Stimulated activated CD4-positive, alpha-beta T cell treated with anti-CD3 and anti-CD28 coated beads, Interleukin-15, amount 100 ng/mL, for 1 hour (primary cell): ENCODE measurements around the gene LRRC61.

ENCODE experiments used
- DNase-seq, 2 donors: peaks; one replicate each; pipeline ENCODE4 v3.0.0-alpha.2; 2020; ENCODE audit warnings: low read depth in 1 of 2, low spot score in 1 of 2

The LRRC61 gene

DNA sequence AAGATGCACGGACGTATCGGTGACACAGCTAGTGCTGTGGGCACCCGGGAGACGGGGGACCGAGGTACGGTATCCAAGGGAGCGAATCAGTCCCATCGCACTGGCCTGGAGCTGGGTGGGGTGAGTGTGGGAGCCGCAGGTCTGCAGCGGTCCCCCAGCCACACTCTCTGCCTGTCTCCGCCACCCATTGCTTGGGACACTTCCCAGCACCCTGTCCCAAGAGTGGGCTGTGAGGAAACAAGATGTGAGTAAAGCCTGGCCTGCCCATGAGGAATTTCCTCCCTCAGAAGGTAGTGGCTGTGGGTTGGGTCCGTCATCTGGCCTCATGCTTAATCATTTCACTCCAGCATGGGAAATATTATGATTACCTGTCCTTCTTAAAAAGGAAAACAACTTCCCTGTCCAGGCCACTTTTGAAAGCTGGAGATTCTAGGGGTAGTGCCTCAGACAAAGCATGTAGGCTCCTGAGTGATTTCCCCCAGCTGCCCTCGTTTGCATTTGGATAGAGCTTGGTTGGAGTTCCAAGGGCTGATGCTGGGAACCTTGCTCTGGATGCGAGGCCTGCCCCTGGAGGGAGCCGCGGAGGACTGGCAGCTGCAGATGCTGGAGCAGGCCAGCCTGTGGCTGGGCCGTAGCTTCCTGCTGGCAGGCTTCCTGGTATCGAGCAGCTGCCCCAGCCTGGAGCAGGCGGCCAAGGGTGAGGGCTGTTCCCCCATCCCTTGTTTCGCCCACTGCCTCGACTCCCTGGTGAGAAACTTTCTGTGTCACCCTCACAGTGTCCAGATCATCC, 6.4 kb downstream of the LRRC61 start:
- DNase-seq: no peak

DNA sequence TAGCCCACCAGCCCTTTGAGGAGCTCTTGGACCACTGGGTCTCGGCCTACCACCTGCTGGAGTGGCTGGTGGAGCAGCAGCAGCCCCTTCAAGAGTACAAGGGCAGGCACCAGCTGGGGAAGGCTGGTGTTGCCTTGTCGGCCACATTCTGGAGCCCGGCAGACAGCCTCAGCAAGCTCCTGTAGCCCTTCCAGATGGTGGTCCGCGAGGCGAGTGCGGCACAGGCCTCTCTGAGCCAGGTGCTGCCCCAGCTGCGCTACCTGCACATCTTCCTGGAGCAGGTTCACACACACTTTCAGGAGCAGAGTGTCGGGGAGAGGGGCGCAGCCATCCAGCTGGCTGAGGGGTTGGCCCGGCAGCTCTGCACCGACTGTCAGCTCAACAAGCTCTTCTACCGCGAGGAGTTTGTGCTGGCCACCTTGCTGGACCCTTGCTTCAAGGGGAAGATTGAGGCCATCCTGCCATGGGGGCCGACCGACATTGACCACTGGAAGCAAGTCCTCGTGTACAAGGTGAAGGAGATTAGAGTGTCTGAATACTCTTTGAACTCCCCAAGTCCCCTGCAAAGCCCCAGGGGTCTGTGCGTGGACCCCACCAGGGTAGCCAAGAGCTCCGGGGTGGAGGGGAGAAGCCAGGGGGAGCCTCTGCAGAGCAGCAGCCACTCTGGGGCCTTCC, 7.2 kb downstream of the LRRC61 start:
- DNase-seq: no peak

DNA sequence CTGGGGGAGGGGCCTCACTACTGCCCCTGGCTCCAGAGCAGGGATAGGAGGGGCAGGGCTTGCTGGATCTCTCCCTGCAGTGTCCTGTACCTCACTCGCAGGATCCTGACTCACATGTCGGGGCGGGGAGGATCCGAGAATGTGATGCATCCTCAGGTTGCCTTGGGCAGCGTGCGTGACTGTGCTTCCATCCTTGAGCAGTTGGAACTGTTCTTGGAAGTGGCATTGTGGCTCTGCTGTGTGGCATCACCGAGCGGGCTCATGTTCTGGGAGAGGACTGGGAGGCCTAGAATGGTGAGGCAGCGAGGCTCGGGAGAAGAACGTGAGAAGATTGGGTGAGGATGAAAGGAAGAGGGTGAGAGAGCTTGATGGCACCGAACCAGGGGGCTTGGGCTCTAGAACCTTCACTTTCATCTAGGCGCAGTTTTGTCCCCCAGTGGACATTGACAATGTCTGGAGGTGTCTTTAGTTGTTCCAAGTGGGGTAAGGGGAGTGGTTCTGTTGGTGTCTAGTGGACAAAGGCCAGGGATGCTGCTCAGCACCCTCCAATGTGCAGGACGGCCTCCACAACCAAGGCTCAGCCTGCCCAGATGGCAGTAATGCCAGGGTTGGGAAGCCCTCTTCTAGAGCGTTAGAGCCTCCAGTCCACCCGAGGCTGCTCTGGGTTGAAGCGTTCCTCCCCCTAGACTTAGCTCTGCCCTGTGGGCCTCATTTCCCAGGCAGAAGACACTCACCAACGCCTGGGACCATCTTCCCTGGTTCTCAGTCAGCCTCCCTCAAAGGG, 9.9 kb downstream of the LRRC61 start:
- no peak for DNase-seq

DNA sequence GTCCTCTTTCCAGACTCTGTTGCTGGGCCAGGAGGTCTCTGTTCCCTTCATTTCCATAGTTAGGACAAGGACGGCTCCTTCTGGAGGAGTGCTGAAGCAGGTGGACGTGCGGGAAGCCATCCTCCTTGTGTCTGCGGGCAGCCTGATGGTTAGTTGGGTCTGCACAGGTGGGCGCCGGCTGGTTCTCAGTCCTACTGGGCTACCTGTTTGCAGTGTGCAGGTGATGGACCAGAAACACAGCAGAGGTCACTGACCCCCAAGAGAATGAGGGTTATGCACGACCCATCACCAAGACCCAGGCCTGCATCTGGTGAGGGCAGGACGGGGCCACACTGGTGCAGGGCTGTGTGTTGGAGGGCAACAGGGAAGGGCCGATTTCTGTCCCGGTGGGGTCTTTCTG, 10.5 kb downstream of the LRRC61 start:
- DNase-seq: no peak

DNA sequence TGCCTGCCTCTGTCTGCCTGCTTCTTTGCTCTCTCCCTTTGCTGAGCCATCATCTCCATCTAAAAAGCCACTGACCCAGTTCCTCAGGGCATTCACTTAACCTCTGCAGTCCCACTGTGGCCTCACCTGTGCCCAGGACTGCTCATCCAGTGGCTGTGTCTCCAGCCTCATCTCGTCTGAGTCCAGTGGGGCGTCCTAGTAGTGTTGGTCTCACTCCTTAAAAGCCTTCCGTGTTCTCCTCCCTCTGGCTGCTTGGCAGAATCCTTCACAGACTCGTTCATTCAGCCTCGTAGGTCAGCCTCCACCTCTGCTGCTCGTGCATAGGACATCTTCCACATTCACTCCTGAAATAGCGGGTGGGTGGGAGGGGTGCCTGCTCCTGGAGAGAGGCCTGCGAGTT, 11.0 kb downstream of the LRRC61 start:
- DNase-seq: no peak

DNA sequence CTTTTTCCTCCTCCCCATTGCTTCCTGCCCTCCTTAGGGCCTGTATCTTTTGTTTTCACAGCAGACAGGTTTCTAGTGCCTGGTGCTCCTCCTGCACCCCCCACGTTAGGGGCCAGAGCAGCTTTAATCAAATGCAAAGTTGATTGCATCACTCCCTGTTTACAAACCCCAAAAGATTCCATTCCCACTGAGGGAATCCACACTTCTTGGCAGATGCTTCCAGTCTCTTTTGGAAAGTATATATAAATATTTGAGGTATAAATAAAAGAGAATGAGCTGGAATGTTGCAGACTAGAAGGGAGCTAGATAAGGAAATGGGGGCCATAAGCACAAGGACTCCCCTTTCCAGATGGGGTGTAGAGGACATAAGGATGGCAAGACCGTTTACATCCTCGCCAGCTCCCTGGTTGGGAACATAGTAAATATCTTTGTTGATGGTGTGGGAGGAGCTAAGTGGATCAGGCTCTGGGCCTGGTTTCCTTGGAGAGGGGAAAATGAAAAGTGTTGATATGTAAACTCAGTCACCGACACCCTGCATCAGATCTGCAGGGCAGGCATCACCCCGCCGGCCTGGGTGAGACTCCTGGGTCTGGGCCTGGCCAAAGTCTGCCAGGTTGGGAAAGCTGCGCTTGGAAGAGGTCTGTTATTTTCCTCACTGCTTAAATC, 12.1 kb downstream of the LRRC61 start:
- no peak for DNase-seq

DNA sequence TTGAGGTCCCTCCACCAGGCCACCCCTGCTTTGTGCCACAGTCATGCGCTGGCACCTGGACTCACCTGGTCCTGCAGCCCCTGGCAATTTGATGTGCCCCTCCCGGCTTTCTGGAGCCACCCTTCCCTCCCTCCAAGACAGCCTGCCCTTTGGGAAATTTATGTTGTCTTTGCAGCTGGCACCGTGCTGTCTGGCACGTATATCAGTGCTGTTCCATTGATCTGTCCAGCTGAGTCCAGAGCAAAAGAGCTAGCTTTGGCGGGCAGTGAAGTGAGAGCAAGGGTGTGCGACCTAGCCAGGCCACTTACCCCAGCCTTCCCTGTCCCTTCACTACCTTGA, 12.6 kb downstream of the LRRC61 start:
- no peak for DNase-seq

DNA sequence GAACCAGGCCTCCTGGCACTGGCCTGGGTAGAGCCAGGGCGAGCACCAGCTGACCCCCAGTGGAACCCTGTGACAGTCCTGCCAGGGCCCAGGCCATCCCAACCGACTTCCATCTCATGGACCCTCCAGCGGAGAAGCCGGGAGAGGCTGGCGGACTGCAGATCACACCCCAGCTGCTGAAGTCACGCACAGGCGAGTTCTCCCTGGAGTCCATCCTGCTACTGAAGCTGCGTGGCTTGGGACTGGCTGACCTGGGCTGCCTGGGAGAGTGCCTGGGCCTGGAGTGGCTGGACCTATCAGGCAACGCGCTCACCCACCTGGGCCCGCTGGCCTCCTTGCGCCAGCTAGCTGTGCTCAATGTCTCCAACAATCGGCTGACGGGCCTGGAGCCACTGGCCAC, 13.6 kb downstream of the LRRC61 start:
- DNase-seq: no peak

DNA sequence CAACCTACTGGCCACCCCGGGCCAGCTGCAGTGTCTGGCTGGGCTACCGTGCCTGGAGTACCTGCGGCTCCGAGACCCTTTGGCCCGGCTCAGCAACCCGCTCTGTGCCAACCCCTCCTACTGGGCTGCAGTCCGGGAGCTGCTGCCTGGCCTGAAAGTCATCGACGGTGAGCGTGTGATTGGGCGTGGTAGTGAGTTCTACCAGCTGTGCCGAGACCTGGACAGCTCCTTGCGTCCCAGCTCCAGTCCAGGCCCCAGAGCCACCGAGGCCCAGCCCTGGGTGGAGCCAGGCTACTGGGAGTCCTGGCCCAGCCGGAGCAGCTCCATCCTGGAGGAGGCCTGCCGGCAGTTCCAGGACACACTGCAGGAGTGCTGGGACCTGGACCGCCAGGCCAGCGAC, 14.0 kb downstream of the LRRC61 start:
- no peak for DNase-seq

DNA sequence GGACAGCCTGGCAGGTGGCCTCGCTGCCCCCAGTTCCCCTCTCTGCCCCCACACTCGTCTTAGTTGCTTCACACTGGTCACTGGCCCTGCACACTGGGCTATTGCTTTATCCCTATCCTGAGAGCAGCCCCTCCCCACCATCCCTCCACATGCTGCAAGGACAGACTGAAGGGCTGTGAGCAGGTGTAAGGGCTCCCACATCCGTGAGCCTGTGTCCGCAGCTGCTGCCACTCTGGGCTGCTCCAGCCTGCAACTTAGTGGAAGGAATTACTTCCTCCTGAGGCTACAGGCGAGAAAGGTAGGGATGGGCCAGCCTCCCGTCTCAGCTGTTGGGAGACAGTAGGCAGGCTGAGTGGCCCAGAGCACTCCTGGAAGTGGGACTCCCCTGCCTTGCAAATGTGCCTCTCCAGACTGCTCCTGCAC, 14.5 kb downstream of the LRRC61 start:
- no peak for DNase-seq

DNA sequence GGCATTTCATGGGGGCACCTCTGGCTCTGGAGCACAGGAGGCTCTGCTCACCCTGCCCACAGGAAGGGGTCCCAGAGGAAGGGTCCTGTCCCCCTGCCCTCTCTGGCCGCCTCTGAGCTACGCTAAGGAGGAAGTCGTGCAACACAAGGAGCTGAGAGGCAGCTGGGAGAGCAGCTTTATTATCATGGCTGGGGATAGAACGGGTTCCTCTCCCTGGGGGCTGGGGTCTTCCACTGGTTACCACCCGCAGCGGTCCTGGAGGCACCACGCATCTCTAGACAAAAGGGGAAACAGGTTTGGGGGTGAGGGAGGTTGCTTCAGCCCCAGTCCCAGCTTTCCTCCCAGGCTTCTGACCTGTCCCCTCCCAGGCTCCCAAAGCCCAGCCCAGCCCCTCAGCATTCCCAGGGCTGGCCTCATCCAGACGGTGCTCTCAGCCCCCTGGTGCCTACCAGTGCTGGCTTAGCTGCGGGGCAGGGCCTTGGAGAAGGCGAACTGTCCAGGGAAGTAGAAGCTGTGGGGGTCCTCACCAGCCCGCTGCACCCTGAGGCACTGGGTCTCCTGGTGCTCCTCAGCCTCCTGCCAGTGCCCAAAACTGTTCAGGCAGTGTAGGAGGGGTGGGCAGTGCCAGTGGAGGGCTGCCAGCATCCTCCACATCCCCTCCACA, 15.1 kb downstream of the LRRC61 start:
- DNase-seq: no peak

DNA sequence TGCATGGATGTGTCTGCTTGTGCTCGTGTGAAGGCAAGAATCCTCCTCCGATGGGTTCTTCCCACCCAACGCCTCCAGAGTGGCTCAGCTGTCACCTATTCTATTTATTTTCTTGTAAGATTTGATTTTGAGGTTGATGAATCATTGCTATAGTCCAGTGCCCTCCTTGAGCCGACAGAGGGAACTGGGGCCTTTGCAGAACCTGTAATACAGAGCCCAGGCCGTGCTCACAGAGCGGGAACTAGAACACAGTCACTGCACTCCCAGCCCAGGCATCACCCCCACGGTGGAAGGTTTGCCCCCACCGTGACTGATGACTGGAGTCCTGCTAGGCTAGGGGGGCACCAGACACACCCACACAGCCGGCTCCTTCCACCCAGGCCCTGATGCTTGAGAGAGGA, 16.3 kb downstream of the LRRC61 start:
- no peak for DNase-seq

DNA sequence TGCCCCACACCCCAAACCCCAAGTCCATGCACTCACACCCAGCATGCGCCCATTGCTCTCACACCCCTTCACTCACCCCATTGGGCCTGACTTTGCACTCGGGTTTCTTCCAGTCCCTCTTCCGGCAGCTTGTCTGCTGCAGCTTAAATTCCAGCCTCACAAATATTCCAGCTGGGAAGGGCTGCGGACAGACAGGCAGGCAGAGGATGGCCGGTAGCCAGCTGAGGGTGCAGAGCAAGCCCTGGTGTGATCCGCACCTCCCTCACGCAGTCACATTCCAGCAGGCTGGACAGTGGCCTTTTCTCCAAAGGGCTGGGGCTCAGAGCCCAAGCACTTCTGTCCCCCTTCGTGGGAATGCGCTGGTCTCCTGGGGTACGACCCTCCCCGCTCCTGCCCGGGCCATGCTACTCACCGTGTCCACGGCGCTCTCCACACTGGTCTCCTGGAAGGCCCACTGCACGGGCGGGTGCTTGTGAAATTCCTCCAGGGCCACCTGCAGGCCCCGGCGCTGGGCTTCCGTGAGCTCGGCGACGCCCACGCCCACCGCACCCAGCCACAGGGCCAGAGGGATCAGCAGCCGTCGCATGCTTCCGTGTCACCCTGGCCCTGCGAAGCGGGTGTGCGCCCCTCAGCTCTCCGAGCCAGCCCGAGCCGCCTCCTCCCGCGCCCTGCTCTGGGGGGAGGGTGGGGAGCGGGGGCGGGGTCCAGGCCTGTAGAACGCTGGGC, 17.0 kb downstream of the LRRC61 start:
- DNase-seq: no peak

DNA sequence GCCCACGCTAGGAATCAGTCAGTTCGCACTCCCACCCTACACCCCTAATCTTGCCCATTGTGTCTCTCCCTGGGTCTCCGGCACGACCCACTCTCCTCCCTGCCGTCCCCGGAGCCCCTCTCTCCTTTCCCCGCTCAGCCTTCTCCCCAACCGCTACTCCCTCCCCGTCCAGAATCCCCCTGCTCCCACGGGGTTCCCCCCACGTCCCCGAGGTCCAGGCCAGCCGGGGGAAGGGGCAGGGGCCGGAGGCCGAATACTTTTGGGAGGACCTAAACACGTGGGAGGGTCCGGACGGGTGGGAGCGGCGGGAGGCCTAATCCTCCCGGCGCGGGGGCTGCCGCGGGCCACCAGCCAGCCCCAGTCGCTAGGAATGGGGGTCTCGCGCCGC, 17.7 kb downstream of the LRRC61 start:
- no peak for DNase-seq

DNA sequence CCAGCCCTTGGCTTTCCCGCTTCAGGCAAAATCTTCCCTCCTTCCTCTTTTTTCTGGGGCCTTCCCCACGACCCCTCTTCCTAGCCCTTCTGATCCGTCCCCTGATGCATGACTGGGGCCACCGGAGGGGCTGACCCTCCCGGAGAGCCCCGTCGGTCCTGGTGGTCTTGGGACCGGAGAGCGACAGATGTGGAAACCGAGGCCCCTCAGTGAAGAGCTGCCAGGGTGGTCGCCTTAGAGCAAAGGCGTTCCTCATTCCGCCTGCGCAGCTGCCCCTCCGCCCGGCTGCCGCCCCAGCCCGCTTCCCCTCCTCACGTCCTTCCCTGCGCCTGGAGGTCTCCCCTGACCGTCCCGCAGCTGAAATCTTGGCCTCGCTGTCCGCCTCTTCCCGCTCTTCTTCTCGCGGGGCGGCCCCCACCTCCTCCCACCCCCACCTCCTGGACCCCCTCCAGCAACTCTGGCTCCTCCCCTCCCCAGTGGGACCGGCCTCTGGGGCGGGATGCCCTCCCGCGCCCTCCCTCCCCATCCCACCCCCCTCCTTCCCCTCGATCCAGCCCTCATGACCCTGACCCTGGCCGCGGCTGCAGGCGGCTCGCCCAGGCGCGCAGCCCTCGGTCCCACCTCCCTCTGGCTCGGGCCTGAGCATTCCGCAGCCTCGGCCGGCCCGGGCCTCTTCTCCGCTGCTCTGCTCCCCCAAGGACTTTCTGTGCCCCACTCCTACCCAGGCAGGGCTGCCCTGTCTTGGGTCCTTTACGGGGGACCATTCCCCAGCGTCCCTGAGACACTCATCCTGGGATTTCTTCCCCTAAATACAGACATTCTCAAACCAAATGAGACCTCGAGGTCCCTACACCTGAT, 18.3 kb downstream of the LRRC61 start, which contains the start of gene RARRES2:
TSS of gene RARRES2 (minus strand) at position 367 of the 858 bp plus-strand sequence. CDS start 1,020 bp downstream, outside the sequence.
- no peak for DNase-seq

DNA sequence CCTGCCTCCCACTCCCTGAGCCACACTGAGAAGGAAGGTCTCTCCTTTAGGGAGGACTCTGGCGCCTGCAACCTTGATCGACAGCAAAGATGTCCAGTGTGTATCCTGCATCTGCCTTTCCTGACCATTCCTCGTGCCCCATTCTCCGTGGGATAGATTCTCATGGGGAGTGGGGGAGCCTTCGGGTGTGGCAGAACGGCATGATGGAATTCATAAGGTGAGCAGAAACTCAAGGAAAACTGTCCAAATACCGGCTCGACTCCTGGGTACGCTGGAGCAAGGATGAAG, 18.9 kb downstream of the LRRC61 start:
- DNase-seq: no peak

DNA sequence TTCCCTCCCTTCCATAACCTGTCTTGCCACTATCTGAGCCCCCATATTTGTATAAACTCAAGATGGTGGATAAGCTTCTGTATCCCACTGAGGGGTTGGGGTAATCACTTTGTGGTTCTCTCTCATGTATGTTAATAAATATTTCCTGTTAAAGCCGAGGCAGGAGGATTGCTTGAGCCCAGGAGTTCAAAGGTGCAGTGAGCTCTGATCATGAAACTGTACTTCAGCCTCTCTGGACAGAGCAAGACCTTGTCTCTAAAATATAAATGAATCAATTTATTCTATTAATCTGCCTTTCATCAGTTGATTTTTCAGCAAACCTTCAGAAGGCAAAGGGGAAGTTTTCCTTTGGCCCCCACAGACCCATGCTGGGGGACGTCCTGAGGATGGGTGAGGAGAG, 20.1 kb downstream of the LRRC61 start:
- no peak for DNase-seq

DNA sequence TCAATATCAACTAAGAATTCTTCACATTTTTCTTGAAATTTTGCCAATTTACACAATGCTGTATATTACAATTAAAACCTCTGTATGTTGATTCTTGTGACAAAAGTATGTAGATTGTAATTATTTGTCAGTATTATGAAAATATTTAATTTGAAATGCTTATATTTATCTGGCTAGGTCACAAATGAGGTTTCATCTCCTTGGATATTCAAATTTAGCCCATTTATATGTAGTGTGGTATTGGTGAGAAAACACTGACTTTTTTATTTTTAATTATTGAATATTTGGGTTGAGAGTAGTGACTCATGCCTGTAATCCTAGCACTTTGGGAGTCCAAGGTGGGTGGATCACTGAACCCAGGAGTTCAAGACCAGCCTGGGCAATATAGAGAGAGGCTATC, 21.1 kb downstream of the LRRC61 start:
- DNase-seq: no peak

DNA sequence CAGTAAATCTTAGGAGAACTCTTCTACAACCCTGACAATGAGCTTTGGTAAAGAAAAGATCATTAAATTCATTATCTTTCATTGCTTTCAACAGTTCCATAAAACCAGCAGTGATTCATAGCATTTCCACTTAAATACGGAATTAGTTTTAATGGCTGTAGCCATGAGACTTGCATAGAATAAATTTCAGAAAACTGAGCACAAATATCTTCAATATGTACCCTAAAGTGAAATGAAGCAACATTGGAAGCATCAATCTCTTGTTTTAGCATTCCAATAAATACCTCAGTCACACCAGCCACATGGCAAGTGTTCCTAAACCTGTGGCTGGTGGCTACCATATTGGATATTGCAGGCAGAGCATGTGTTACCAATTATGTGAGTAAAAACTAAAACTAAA, 21.9 kb downstream of the LRRC61 start:
- DNase-seq: no peak

DNA sequence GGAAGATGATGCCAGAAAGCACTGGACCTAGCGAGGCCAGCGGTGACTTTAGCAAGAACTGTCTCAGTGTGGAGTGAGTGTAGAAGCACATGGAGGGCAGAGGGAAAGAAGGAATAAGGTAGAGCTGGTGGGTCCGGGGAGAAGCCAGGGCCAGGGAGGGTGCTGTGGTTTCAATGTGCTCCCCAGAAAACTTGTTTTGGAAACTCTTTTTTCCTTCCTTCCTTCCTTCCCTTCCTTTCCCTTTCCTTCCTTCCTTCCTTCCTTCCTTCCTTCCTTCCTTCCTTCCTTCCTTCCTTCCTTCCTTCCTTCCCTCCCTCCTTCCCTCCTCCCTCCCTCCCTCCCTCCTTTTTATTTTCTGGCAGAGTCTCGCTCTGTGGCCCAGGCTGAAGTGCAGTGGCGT, 23.8 kb downstream of the LRRC61 start:
- DNase-seq: no peak
